GM12801 (cell line): ENCODE measurements around the gene MED13L.

Experiments
- TF ChIP-seq, protein P1 (sequence below): IDR thresholded peaks from one replicate; pipeline ENCODE4 v1.5.1; 2011; ENCODE audit warnings: control low read depth; ENCODE audit not compliant: insufficient read length; ENCODE audit errors: extremely low read depth

Gene MED13L

DNA sequence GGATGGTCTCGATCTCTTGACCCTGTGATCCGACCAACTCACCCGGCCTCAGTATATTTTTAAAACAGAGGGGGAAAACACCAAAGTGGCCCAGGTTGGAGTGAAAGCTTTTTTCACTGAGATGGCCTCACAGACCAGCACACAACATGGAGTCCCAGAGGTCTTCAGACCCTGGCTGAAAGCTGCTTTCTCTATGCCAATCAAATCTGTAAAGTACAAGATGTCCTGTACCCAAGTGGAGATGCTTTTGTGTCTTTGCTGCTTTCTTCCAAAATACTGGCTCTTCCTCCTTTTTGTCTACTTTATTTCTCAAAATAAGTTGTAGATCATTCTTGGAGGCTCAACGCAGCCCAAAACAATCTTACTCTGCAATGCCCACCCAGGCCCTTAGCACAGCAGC lies 214.8 kb downstream of the MED13L start:
- TF ChIP-seq, protein P1, sequence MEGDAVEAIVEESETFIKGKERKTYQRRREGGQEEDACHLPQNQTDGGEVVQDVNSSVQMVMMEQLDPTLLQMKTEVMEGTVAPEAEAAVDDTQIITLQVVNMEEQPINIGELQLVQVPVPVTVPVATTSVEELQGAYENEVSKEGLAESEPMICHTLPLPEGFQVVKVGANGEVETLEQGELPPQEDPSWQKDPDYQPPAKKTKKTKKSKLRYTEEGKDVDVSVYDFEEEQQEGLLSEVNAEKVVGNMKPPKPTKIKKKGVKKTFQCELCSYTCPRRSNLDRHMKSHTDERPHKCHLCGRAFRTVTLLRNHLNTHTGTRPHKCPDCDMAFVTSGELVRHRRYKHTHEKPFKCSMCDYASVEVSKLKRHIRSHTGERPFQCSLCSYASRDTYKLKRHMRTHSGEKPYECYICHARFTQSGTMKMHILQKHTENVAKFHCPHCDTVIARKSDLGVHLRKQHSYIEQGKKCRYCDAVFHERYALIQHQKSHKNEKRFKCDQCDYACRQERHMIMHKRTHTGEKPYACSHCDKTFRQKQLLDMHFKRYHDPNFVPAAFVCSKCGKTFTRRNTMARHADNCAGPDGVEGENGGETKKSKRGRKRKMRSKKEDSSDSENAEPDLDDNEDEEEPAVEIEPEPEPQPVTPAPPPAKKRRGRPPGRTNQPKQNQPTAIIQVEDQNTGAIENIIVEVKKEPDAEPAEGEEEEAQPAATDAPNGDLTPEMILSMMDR, result no peak

DNA sequence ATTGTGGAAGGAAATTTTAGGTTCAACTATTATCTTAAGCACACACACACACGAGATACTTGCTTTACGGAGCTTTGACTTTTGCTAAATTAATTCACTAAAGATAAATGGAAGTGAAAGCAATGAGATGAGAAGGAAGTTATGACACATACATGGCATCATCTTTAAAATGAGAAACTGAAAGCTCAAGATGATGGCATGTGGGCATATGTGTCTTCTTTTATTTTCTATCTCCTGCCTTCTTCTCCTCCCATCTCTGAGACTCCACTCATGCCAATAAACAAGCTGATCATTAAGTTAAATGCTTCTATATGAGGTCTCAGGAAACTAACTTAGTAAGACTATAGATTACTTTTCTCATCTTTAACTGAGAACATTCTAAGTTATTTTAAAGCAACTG lies 216.7 kb downstream of the MED13L start:
- TF ChIP-seq, protein P1, result no peak

DNA sequence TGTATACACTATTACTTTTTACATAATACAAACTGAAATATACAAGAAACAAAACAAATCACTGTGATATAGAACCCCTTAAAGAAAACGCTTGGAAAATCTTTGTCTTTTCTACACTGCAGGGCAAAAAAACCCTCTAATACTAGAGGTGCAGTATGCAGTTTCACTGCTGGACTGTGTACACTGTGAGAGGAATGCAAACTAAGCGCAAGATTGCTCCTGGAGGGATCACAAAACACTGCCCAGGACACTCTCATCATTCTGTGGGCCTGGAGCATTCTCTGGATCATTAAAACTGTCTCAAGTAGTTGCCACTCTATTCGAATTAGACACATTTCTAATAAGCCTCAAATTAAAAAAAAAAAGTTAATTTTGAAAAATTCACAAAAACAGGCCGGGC lies 217.6 kb downstream of the MED13L start:
- TF ChIP-seq, protein P1, result no peak

DNA sequence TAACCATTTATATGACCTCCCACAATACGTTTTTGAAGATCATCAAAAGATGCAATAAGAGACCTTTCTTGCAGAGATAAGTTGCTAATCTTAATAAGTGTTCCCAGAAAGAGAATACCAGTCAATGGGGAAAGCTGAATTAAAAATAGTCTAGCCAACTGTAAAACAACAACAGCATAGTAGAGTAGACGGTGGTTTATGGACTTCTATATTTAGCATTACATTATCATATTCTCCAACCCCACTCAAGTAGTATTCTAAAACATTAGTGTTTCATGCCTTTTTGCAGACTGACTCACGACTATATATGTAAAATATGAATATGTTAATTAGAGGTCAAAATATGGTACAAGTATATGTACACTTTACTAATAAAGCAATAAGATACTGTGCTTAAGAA lies 218.9 kb downstream of the MED13L start:
- TF ChIP-seq, protein P1, result no peak

DNA sequence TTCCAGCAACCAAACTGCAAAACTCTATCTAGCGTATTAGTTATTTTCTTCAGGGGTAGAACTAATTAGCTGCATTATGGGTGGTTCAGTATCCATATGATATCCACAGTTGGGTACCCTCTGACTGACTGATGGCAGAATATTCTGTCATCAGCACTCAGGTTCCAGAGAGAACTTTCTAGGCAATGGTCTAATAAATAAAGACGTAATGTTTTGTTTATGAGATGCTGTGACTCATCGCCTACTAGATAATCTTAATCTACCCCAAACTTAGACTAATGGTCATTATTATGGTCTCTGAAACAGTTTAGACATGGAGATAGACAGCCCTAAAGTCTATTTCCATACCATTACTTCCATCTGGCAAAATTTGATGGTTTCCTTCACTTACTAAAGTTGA lies 220.1 kb downstream of the MED13L start:
- TF ChIP-seq, protein P1, result no peak

DNA sequence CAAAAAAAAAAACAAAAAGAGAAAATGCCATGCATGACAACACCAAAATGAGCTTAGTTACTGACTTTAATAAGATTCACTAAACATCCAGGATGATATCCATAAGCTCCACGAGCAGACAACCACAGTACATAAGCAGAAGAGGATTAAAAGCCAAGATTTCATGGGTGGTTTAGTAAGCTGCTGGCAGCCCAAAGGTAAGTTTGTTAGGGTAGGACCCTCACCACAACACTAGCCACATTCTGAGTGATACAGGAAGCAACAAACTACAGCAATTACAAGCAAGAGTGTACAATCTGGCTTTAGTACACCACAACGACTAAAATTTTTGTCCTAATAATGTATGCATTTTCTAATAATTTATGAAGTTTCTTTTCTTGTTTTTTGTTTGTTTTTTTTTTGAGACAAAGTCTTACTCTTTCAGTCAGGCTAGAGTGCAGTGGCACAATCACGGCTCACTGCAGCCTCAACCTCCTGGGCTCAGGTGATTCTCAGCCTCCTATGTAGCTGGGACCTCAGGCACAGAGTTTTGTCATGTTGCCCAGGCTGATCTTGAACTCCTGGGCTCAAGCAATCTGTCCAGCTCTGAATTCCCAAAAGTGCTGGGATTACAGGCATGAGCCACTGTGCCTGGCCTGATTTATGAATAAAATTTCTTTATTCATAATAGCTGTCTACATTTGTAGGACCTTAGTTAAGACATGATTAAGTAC lies 221.4 kb downstream of the MED13L start:
- TF ChIP-seq, protein P1, result no peak

DNA sequence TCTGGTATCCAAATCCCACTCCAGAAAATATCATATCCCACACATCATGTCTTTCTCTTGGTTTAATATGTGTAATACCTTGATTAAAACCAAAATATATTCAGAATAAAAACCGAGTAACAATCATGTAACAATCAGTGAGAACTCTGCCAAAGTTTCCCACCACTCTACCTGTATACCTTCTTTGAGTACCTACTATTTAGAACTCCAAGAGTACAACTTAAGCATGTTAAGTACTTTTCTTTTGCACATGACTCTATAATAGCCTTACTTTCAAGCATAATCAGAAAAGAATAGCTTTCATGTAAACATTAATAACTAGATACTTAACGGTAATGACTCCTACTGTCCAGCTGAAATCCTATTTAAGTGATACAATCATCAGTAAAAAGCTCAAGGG lies 223.2 kb downstream of the MED13L start:
- TF ChIP-seq, protein P1, result no peak
